HepG2 (cell line): Measurements from ENCODE around the gene INAFM2.

Experiments
- CTCF ChIP-seq: sonication (generic); formaldehyde crosslinking; IDR thresholded peaks from 2 replicates; pipeline ENCODE4 v1.5.0; 2020; ENCODE audit warnings: mild to moderate bottlenecking, missing genetic modification reagents, moderate library complexity
- FOXP1 ChIP-seq, 2 experiments: fragments of 450-650 bp in 1 of 2; IDR thresholded peaks; 2 replicates each; pipeline ENCODE4 v1.6.1; 2017 to 2018; ENCODE audit warnings: antibody characterized with exemption in 1 of 2
- GATA4 ChIP-seq: sonication (generic); IDR thresholded peaks from 2 replicates; pipeline ENCODE4 v1.6.1; 2016; ENCODE audit warnings: antibody characterized with exemption, low read depth, borderline replicate concordance
- HDAC2 ChIP-seq: sonication (generic); formaldehyde crosslinking; IDR thresholded peaks from 2 replicates; pipeline ENCODE4 v1.4.0; 2020; ENCODE audit warnings: missing genetic modification reagents
- SRSF9 ChIP-seq: fragments of 200-400 bp; formaldehyde crosslinking; IDR thresholded peaks from 2 replicates; pipeline ENCODE4 v1.6.1; 2018; ENCODE audit warnings: borderline replicate concordance, mild to moderate bottlenecking, low read depth, low read length; ENCODE audit not compliant: insufficient read depth, poor library complexity, severe bottlenecking
- ZNF274 ChIP-seq: sonication (generic); formaldehyde crosslinking; IDR thresholded peaks from 2 replicates; pipeline ENCODE4 v1.5.1; 2020; ENCODE audit warnings: mild to moderate bottlenecking, missing genetic modification reagents
- ZNF350 ChIP-seq: sonication (generic); formaldehyde crosslinking; IDR thresholded peaks from 2 replicates; pipeline ENCODE4 v1.4.0; 2020; ENCODE audit warnings: mild to moderate bottlenecking, low read depth, missing genetic modification reagents, borderline replicate concordance
- ZNF441 ChIP-seq: sonication (generic); formaldehyde crosslinking; IDR thresholded peaks from 2 replicates; pipeline ENCODE4 v1.7.0; 2021; ENCODE audit warnings: missing genetic modification reagents, borderline replicate concordance
- ZNF567 ChIP-seq: sonication (generic); formaldehyde crosslinking; IDR thresholded peaks from 2 replicates; pipeline ENCODE4 v1.8.1; 2023; ENCODE audit warnings: mild to moderate bottlenecking, missing genetic modification reagents, borderline replicate concordance
- ZNF619 ChIP-seq: sonication (generic); formaldehyde crosslinking; IDR thresholded peaks from 2 replicates; pipeline ENCODE4 v1.4.0; 2020; ENCODE audit warnings: mild to moderate bottlenecking, missing genetic modification reagents

GRCh38 chr15:40337597-40337996, 14.1 kb downstream of the INAFM2 start:
- TF ChIP-seq ZNF350 (CRISPR knock-in tag) (no peak), ZNF274 (CRISPR knock-in tag) (no peak), SRSF9 (no peak), ZNF619 (CRISPR knock-in tag) (no peak), FOXP1 (IDR thresholded peaks at IDR 0.05) (no peak), FOXP1 (CRISPR knock-in tag; IDR thresholded peaks at IDR 0.05) (no peak), ZNF441 (no peak), ZNF567 (CRISPR knock-in tag) (no peak), GATA4 (no peak), HDAC2 (CRISPR knock-in tag) (no peak), CTCF (CRISPR knock-in tag) (no peak)
